ENCODE measurements around the gene ABCA4. TPM values are rescaled to one million over a fixed set of nuclear protein-coding genes. Genes with fewer than 3 reads are reported as not detected.

The ABCA4 gene
- total and polyA plus RNA-seq, 2 of the 8 experiments (the other 6 are each of a cell fraction or from before 2014, with no cell fraction given): 0.06 TPM; not detected in 1

- TF ChIP-seq CHD7 (IDR thresholded peaks at IDR 0.05; ENCODE audit: insufficient replicate concordance, low read length) (no peak), HDAC6 (IDR thresholded peaks at IDR 0.05; ENCODE audit: low read depth, low read length) (no peak), RFX5 (IDR thresholded peaks at IDR 0.05; ENCODE audit: borderline replicate concordance, low read depth, low read length) (no peak), EGR1 (IDR thresholded peaks at IDR 0.05; ENCODE audit: borderline replicate concordance, low read depth, low read length) (no peak), TAF7 (optimal IDR thresholded peaks at IDR 0.05; ENCODE audit: borderline replicate concordance, low read depth, low read length) (no peak)
Measured at GRCh38 chr1:94079080-94079940, 41.6 kb downstream of the ABCA4 start (continued).
